ENCODE results near the gene TENM4.
"Not testable (repeated sequence)": the region's sequence is repeated elsewhere in the genome, so short reads cannot be mapped to it uniquely, and the experiment has no call there.

TENM4 gene

DNA sequence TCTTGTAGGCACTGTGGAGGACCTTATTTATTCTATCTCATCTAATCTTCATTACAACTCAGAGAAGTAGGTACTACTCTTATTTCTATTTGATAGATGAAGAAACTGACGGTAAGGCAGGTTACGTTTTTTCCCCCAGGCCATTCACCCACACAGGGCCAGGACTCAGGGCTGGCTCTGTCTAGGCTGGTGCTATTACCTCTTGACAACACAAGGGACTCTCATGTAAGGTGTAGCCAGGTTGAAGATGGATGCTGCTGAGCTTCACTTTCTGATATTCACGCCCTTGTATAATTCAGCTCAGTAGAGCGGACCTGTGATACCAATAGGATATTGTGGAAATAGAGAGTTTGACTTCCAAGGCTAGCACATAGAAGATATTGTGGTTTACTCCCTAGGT is 453.1 kb downstream of the TENM4 start:
- no peak for DNase-seq

DNA sequence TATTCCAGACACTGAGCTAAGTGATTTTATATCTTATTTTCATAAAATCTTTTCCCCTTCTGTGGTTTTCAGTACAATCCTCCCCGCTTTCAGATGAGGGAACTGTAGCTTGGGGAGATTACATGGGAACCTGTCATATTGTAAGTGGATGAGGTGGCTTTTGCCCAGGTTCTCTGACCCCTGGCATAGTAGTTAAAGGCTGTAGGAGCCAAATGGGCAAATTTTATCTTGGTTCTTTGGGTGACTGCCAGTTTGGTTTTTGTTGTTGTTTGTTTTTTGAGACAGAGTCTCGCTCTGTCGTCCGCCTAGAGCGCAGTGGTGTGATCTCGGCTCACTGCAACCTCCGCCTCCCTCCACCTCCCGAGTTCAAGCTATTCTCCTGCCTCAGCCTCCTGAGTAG is 454.5 kb downstream of the TENM4 start:
- no peak for DNase-seq

DNA sequence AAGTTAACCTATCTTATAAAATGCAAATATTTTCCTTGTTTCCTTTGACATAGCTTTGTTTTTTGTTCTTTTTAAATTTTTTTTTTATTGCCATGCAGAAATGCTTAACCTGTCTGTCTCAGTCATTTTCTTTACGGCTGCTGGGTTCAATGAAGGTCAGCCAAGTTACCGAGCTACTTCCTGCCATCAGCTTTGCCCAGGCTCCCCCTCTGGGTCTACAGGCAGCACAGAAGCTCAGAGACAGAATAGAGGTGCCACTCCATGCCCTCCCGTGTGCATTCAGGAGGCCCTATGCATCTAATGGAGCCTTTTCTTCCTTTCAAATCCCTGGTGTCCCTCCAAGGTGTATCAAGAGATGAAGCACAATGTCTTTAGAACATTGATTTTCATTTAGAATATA is 455.2 kb downstream of the TENM4 start:
- no peak for DNase-seq

DNA sequence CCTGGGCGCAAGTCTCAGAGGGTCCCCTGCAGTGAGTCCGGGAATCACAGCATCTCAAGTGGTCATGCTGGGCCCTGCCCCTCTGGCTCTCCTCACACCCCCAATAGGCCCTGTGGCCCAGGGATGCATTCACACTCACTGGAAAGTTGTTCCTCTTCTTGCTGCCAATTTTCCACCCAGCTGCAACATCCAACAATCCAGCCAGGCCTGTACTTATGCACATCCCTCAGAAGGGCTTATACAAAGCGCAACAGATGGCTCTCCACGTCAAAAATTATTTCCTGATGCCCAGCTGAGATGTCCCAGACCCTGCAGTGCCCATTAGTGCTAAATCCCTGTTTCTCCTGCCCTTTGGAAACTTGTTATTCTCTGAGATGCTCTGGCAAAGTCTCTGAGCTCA is 458.4 kb downstream of the TENM4 start:
- DNase-seq, result no peak

DNA sequence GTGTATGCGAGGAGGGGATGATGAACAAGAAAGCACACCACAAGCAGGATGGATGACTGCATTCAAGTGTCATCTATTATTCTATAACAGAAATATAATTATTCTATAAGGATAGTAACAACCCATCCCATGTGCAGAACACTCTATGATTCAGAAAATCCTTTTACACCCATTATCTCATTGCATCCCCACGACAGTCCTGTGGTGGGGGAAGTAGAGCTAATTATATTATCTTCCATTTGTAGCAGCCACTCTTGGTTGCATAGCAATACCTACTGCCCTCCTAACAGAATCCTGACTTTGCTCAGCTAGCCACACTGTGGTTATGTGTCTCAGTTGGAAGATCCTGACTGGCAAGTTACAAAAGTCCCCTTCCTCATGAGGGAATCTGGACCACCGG is 459.7 kb downstream of the TENM4 start:
- DNase-seq, result no peak

DNA sequence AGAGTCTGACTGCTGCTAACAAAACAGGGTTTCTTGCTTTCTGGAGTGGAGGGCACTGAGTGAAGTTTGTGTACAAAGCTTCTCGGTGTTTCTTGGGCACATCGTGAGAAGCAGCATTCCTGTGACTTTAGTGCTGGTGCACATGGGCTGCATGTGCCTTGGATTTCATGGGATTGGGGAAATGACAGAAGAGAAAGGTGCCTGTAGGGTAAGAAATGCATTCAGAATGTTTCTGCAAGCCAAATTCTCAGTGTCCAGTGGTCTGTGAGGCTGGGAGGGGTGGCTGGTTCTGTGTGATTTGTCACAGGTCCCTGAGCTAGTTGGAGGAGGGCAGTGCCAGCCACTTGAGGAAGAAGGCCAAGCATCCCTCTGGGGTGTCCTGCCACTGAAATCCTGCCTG is 462.0 kb downstream of the TENM4 start:
- DNase-seq, result no peak

DNA sequence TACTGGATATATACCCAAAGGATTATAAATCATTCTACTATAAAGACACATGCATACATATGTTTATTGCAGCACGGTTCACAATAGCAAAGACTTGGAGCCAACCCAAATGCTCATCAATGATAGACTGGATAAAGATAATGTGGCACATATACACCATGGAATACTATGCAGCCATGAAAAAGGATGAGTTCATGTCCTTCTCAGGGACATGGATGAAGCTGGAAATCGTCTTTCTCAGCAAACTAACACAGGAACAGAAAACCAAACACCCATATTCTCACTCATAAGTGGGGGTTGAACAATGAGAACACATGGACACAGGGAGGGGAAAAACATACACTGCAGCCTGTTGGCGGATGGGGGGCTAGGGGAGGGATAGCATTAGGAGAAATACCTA is 463.0 kb downstream of the TENM4 start:
- not testable (repeated sequence) for DNase-seq

DNA sequence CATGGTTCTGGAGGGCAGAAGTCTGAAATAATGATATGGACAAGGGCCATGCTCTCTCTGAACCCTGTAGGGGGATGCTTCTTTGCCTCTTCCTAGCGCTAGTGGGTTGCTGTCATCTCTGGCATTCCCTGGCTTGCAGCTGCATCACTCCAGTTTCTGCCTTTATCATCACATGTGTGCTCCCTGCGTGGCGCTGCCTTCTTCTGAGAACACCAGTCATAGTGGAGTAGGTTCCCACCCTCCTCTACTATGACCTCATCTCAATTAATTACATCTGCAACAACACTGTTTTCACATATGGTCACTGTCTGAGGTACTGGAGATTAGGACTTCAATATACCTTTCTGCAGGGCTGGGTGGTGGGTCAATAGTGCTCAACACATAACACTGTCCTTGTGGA is 463.8 kb downstream of the TENM4 start:
- no peak for DNase-seq

DNA sequence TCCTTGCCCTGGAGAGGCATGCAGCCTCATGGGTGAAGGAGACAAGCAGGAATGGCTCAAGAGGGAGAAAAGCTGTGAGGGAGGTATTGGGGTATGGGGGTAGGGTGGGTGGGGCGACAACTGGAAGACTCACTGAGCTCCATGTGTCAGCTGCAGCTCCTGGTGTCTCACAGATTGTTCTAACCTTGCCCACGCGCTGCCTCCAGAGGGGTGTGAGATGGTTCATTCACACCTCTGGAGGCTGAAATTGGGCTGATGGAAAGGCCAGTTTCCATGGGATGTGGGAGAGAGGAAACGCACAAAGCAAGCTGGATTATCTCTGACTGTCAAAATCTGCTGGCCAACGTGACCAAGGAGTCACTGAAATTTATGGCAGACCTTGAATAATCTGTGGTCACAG is 465.7 kb downstream of the TENM4 start:
- no peak for DNase-seq

DNA sequence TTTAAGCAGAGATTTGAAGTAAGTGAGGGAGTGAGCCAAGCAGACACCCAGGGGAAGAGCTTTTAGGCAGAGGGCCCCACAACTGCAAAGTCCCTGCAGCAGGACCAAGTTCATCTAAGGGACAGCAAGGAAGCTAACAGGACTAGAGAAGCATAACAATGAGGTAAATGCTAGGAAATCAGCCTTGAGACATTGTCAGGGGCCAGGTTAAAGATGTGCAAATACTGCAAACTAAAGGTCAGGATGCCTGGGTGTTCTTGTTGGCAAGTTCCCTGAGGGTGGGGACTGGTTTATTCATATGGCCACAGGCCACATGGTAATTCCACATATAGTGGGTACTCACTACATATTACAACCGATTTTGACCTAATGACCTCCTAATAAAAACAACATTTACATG is 467.0 kb downstream of the TENM4 start:
- DNase-seq, result no peak

DNA sequence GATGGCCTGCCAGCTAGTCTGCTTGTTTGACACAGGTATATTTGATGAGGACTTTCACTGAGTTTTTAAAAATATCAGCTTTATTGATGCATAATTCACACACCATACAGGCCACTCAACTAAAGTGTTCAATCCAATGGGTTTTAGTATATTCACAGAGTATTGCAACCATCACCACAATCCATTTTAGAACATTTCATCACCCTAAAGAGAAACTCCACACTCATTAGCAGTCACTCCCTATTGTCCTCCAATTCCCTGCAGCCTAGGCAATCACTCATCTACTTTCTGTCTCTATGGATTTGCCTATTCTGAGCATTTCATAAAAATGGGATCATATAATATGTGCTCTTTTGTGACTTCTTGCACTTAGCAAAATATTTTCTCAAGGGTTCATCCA is 468.2 kb downstream of the TENM4 start:
- DNase-seq, result no peak

DNA sequence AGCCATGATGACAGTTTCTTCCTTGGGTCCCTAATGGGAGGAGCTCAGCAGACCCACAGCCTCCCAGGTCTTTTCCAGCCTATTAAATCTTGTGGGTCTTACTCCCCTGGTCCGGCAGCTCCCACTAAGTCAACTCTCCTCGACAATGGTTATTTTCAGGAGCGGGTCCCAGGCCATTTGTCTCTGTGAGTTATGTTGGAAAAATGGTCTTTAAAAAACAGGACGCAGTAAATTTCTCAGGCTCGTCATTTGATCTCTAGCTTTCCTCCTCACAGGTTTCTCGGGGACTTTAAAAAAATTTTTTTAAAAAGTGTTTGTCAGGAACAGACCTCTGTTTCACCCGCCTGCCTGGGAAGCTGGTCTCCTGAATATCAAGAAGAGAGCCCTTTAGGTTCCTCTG is 468.7 kb downstream of the TENM4 start:
- DNase-seq, result no peak

DNA sequence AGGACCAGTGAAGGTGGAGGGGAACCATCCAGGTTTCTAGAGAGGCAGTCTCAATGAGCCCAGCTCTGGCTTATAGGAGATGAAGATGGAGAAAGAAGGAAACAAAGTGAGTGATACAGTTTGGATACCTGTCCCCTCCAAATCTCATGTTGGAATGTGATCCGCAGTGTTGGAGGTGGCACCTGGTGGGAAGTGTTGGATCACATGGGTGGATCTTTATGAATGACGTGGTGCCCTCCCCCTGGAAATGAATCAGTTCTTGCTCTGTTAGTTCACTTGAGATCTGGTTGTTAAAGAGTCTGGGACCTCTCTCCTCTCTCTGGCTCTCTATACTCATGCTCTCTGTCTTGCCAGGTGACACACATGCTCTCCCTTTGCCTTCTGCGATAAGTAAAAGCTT is 473.0 kb downstream of the TENM4 start:
- DNase-seq, result no peak

DNA sequence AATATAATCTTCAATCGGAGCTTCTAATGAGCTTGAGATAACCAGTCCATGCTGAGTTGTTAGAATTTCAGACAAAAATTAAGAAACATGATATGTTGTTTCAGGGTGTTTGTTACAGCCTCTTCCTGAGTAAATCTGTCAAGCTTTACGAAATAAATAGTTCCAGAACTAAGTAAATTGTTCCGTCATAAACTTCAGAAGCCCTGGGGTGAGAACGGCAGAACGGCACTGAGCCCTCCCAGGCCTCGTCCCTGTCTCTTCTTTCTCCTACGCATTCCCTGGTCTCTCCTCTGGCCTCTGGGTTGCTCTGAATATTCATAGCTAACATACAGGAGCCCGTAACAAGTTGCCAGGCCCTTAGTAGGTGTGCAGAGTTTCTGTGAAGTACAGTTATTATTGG is 475.4 kb downstream of the TENM4 start:
- DNase-seq, result no peak

DNA sequence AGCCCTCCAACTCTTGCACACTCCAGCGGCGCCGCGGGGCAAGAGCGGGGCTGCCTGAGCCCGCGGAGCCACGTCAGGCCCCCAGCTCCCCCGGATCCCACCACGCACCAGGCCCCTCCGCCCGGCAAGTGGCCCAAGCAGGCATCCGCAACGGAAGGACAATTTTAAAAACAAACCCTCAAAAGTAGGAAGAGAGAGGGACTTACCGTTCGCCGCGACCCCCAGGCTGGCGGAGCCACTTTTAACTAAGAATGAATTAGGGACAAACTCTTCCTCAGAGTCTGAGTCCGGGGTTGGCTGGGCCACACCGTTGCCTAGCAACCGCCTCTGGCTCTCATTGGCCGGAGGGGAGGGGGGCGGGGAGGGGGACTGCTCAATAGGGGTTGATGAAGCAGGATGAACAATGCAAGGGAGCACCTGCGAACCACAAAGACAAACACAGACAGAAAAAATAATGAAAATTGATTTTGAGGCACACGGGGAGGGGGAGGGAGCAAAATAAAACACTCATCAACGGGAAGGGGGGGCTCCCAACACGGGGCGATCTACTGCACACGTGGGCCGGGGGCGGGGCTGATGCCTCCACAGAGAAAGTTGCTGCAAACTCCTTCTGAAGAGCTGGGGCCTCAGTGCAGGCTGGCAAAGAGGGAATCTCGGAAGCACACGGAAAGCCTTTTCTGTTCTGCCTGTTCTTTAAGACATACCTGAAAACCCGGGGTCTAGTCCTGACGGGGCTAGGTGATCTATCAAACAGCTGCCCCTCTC is 478.7 kb downstream of the TENM4 start:
- no peak for DNase-seq

DNA sequence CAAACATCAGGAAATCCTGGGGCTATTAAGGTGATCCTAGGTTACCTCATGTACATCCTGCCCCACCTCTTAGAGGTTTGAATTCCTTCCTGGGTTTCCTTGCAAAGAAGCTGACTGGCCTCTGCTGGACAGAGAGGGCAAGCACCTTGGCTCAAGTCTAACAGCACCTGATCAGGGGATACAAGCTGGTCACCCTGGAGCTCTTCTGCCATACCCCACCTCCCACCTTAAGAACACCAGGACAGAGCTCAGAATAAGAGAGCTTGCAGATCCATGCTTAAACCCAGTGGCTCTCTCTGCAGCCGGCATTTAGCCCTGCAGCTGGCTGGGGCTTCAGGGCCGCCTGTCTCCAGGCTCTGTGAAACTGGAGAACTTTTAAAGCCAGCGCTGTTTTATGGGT is 479.6 kb downstream of the TENM4 start:
- no peak for DNase-seq

DNA sequence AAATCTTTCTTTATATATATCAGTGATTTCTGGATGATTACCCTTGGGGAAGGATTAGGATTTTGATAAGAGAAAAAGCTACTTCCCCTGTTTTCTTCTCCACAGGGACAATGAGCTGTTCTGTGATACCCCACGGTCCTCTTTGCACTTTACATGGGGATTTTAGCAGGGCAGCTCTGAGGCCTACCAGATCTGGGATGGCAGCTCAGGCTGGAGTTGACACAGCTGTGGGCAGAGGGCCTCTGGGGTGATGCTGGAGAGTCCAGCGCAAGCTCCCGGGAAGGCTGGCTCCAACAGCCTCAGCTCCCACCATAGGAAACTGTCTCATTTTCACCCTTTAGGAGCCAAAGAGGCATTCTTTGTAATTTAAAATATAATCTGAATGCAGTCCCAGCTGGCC is 482.4 kb downstream of the TENM4 start:
- no peak for DNase-seq

DNA sequence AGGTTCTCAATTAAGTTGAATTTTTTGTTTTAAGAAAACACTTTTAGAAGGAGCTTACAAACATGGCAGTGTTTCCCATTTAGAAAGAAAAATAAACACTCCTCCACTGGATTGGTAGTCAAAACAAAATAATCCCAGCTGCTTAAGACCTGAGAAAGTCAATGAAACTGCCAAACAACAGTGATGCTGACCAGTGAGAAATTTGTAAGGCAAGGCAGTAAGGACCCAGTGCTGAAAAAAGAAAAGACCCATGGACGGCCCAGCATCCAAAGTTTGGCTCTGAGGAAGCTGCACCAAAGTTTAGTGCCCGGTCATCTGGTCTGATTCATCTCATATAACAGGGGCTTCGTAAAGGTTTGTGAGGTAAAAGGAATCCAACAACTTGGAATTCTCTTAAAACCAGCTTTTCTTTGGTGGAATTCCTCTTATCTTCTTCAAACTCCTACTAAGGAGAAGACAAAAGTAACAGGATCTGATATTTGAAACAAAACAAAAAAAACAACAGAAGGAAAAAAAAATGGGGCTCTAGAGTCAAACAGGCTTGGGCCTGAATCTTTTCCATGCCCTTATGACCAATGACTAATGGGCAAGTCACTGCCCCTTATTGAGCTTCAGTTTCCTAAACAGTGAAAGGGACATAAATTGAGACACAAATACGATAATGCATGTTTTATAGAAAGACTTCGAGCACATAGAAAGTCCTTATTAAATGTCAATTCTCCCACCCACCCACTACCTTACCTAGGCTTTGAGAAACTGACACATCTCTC is 483.2 kb downstream of the TENM4 start:
- DNase-seq, result no peak

DNA sequence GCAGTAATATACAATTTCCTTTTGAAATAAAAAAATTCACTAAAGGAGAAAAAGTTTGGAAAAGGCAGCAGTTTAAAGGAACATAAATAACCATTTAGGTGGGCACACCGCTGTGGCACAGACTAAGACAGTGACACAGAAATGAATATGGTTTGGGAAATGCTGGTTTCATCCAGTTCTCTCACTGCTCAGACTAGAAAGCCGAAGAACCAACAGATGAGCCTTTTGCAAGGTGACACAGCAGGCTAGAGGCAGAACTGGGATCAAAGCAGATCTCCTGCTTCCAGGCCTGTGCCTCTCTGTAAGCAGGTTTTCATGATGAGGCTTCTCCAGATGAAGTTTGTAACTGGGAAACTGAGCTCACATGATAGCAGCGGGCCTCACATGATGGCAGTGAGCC is 486.1 kb downstream of the TENM4 start:
- no peak for DNase-seq

DNA sequence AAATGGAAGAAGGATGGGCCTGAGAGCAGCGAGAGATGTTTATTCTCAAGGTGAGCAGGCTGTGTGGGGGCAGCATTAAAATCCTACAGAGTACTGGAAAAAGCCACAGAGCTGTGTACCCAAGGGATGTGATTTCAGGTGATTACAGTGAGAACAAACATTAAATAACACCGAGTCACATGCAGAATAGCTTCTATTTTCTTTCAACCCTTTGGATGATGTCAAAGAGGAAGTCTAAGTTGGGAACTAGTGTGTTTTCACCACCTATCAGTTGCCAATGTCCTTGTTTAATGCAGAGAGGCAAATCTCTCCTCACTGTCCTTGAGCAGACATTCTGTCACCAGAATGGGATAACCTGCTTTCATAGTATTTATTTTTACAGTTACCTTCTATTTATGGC is 486.6 kb downstream of the TENM4 start:
- DNase-seq, result no peak

DNA sequence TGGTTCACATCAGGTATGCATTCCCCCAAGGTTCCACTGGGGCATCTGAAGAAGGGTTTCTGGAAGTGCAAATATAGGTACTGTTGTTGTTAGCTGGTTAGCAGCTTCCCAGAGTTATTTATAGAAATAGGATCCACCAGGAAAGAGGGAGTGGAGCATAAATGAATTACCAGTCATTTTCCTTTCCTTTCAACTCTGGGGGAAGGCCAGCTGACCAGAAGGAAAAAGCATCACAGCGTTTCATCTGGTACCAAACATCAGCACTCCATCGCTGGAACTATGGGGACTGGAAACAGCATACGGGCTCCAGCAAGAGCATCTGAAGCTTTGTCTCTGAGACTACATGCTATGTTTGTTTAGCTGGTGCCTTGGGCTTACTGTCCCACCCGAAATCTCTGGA is 487.9 kb downstream of the TENM4 start:
- no peak for DNase-seq

DNA sequence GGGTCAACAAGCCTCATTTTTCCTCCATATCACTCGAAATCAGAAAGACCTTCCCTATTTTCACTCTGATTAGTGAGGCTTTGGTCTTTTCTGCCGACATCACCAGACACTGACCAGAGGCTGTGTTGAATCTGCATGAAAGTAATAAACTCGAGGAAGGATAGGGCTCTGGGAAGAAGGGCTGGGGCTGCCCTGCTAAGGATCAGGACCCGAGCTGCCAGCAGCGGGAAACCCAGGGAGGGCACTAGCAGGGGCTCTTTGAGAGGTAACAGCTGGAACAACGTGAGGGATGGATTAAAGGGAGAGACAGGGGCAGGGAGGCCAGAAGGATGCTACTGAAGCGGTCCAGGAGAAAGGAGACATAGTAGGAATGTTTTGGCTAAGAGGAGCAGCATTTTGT is 488.7 kb downstream of the TENM4 start:
- no peak for DNase-seq

DNA sequence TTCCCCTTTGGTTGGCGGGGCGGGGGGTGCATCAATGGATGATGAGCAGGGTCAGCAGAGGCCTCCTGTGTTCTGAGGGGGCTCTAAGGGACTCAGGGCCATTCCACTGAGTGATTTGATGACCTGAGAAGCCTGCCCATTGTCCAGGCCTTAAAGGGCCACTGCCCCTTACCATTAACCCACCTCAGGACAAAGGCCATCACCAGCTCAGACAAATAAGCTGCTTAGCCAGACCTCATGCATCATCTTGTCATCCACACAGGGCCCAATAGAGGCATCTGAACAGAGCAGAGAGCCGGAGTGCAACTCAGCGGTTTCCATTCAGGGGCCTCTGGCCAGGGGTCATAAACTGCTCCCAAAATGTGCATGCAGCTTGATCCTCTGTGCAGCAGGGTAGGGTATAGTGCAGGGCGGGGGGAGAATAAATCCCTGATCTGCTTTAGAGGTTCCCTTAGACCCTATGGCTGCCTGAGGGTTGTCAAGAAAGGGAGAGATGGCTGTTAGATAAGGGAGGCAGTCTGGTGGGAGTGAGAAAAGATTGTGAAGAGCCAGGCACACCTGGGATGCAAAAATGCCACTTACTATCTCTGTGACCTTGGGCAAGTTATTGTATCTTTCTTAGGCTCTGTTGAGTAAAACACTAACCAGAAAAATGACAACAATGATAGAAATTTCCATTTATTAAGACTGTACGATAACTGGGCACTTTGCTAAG is 490.7 kb downstream of the TENM4 start:
- no peak for DNase-seq

Measured in activated CD4-positive, alpha-beta T cell treated with anti-CD3 and anti-CD28 coated beads, Interleukin-2, amount 50 U/mL, for 4 hours (primary cell).